Smooth muscle cell (in vitro differentiated cells): ENCODE measurements around the gene CCSER1. TPM values are rescaled to one million over a fixed set of nuclear protein-coding genes. Genes with fewer than 3 reads are reported as not detected.

Experiments used
- DNase-seq: peaks from one replicate; lab custom pipeline; 2025; ENCODE audit not compliant: unreplicated experiment; lab: John Stamatoyannopoulos, UW
- H2AFZ ChIP-seq: fragments of 200-600 bp; sonication (generic); 2 replicates; pipeline ENCODE4 v1.6.0; 2016; ENCODE audit warnings: antibody characterized with exemption, low read depth, mild to moderate bottlenecking
- H3F3A ChIP-seq: fragments of 200-600 bp; sonication (generic); 2 replicates; pipeline ENCODE4 v1.6.0; 2017; ENCODE audit warnings: antibody characterized with exemption, low read depth
- H3K27ac ChIP-seq: fragments of 200-600 bp; sonication (generic); 2 replicates; pipeline ENCODE4 v1.5.1; 2016; ENCODE audit warnings: low read depth, mild to moderate bottlenecking
- H3K27me3 ChIP-seq: fragments of 200-600 bp; sonication (generic); 2 replicates; pipeline ENCODE4 v1.6.1; 2016; ENCODE audit warnings: low read depth, mild to moderate bottlenecking
- H3K36me3 ChIP-seq: fragments of 200-600 bp; sonication (generic); 2 replicates; pipeline ENCODE4 v1.5.1; 2016; ENCODE audit warnings: low read depth
- H3K4me1 ChIP-seq: fragments of 200-600 bp; sonication (generic); 2 replicates; pipeline ENCODE4 v1.5.1; 2016; ENCODE audit warnings: low read depth
- H3K4me2 ChIP-seq: fragments of 200-600 bp; sonication (generic); 2 replicates; pipeline ENCODE4 v1.6.0; 2016; ENCODE audit warnings: mild to moderate bottlenecking
- H3K4me3 ChIP-seq: fragments of 200-600 bp; sonication (generic); 2 replicates; pipeline ENCODE4 v1.5.1; 2016; ENCODE audit warnings: mild to moderate bottlenecking
- H3K79me2 ChIP-seq: fragments of 200-600 bp; sonication (generic); 2 replicates; pipeline ENCODE4 v1.6.0; 2016; ENCODE audit warnings: low read depth, mild to moderate bottlenecking
- H3K9ac ChIP-seq: fragments of 200-600 bp; sonication (generic); 2 replicates; pipeline ENCODE4 v1.6.0; 2016; ENCODE audit warnings: low read depth
- H3K9me3 ChIP-seq: fragments of 200-600 bp; sonication (generic); replicated peaks from 2 replicates; pipeline ENCODE4 v1.5.1; 2016; ENCODE audit warnings: low read depth
- H4K20me1 ChIP-seq: fragments of 200-600 bp; sonication (generic); 2 replicates; pipeline ENCODE4 v1.6.0; 2016; ENCODE audit warnings: low read depth
- CTCF ChIP-seq: fragments of 200-600 bp; sonication (generic); IDR thresholded peaks from 2 replicates; pipeline ENCODE4 v1.5.1; 2017; ENCODE audit warnings: borderline replicate concordance, mild to moderate bottlenecking, antibody characterized with exemption; ENCODE audit not compliant: insufficient read depth, poor library complexity, severe bottlenecking
- WGBS: methylation state at CpG from one replicate; pipeline ENCODE4 v1.1.7; 2016; ENCODE audit warnings: low lambda C conversion rate; 5-methylcytosine and 5-hydroxymethylcytosine counted together
- polyA plus RNA-seq: library from polyadenylated mRNA; unstranded; fragments of >200 nt; fragmentation: Nextera tagmentation; extraction: Ambion mirVana; gene quantifications from 2 replicates; pipeline ENCODE4 v1.2.1, GENCODE V29; 2016
- total RNA-seq: library from RNA; depleted of rRNA; stranded (reverse); fragments of >200 nt; gene quantifications from 2 replicates; pipeline ENCODE4 v1.2.3, GENCODE V29; 2014

CCSER1 gene
- total and polyA plus RNA-seq, 2 experiments from 2014 or later = 0.76 TPM; not detected in 1

GRCh38 chr4:90815569-90815968 is 688.4 kb downstream of the CCSER1 start:
- TF ChIP-seq CTCF = no peak

DNA sequence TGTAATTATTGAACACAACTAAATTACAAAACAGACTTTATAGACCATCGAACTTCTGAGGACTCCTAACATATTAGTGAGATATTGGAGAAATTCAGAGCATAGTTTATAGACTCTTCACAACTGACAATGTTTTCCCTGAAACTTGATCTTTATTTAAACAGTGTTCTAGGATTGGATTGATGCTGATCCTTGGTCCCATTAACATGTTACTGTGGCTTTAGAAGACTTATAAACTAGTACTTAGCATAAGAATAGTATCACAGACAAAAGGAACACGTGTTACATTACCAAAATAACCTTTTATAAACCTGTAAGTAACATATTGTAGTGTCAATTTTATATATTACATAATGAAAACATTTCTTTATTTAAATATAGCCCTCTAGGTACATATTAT is 689.6 kb downstream of the CCSER1 start:
- H3K9ac ChIP-seq = no peak overlapping the region

More at GRCh38 chr4:90815569-90815968, 688.4 kb downstream of the CCSER1 start:
- no peaks in the 10 kb centered on the region for H3K27me3 ChIP-seq
- H3K9me3 ChIP-seq = no peaks in the 10 kb centered on the region
- WGBS = 20% methylated on average over 4 of the region's 4 CpGs
- H3K27ac ChIP-seq = no peak overlapping the region
- no peaks in the 10 kb centered on the region for H3K79me2 ChIP-seq
- H3K9ac ChIP-seq = no peak overlapping the region
- no peaks in the 10 kb centered on the region for H3K4me1 ChIP-seq
- no peak overlapping the region for H2AFZ ChIP-seq
- no peak for DNase-seq
- H3K4me3 ChIP-seq = no peak overlapping the region
- no peaks in the 10 kb centered on the region for H3K36me3 ChIP-seq
- H3F3A ChIP-seq = no peaks in the 10 kb centered on the region
- no peak overlapping the region for H3K4me2 ChIP-seq
- H4K20me1 ChIP-seq = no peaks in the 10 kb centered on the region

DNA sequence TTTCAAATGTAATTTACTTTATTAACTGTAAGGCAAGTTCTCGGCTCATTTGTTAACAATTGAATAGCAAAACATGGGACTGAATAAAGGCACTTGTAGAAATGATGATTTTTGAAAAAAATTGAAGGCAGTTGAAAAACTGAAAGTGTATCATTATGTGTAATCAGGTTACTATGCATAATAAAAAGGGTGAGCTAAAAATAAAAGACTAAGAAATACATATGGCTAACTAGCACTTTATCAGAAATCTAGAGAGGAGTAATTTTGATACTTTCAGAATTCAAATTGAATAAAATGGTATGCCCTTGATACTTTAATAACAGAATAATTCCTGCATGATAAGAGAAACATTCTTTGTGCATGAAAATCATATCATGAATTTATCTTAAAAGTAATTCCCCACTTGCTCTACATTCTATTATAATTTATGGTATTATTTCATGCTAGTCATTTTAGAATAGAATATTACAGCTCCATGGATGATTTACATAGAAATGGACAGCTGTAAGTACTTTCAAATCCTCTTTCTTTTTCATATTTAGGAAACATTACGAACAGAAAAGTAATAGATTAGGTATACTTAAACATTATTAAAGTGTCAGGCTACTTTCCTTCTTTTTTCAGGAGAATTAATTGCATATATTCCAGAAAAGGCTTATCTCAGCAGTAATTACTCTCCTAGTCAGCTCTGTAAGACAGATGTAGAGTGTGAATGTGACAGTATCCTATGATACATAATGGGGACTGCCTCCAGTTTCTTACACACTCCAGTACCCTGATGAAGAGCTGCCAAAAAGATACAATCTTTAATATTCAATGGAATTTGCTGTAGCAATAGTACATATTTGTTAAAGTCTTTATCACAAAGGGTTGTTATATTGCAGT is 697.3 kb downstream of the CCSER1 start:
- Histone ChIP-seq H3K4me1 (no peaks in the 10 kb centered on the region), H3K36me3 (no peaks in the 10 kb centered on the region), H3K9ac (no peak overlapping the region), H3K4me2 (no peak overlapping the region), H3K4me3 (no peak overlapping the region), H3K79me2 (no peaks in the 10 kb centered on the region), H3K9me3 (no peaks in the 10 kb centered on the region), H3K27ac (no peak overlapping the region), H3K27me3 (no peaks in the 10 kb centered on the region), H4K20me1 (no peaks in the 10 kb centered on the region), H3F3A (no peaks in the 10 kb centered on the region), H2AFZ (no peak overlapping the region)
- DNase-seq = no peak
- TF ChIP-seq CTCF = no peak
- WGBS = 88% methylated on average over 2 of the region's 2 CpGs

More for the DNA sequence above, 689.6 kb downstream of the CCSER1 start:
- no peaks in the 10 kb centered on the region for H3K36me3 ChIP-seq
- H3K9me3 ChIP-seq = no peaks in the 10 kb centered on the region
- H4K20me1 ChIP-seq = no peaks in the 10 kb centered on the region
- TF ChIP-seq CTCF = no peak
- 57% methylated on average over 2 of the region's 2 CpGs for whole genome bisulfite sequencing
- no peak for DNase-seq
- H3K27ac ChIP-seq = no peak overlapping the region
- no peaks in the 10 kb centered on the region for H3K79me2 ChIP-seq
- no peaks in the 10 kb centered on the region for H3K27me3 ChIP-seq
- H3K4me1 ChIP-seq = no peaks in the 10 kb centered on the region
- no peaks in the 10 kb centered on the region for H3F3A ChIP-seq
- H3K4me2 ChIP-seq = no peak overlapping the region
- H3K4me3 ChIP-seq = no peak overlapping the region
- no peak overlapping the region for H2AFZ ChIP-seq
